ENCODE results near the gene GRM7. TPM values are rescaled to one million over a fixed set of nuclear protein-coding genes. Genes with fewer than 3 reads are reported as not detected.

Gene GRM7
- total and polyA plus RNA-seq, 2 of the 4 experiments (the other 2 are of a cell fraction): not detected

- H3K4me3 ChIP-seq (ENCODE audit: insufficient read depth, low read depth, low read length): no peak overlapping the region
- no peak overlapping the region for H2BK120ac ChIP-seq (ENCODE audit: low read depth, low read length)
- H2BK15ac ChIP-seq (ENCODE audit: low read depth, low read length): no peak overlapping the region
- H4K5ac ChIP-seq (ENCODE audit: low read depth, low read length): no peak overlapping the region
- ChIA-PET CTCF (no interaction called here), POLR2A (ENCODE audit: unreplicated experiment) (no interaction called here)
- peaks cover 15% of the 10 kb centered on the region for H3K9me3 ChIP-seq (ENCODE audit: control insufficient read depth, insufficient read depth, low read length)
- H3K56ac ChIP-seq (ENCODE audit: extremely low read depth, insufficient read depth, low read length): no peak overlapping the region
- TF ChIP-seq POLR2A (IDR thresholded peaks at IDR 0.05; ENCODE audit: low read depth, low read length): no peak
- no peak for TF ChIP-seq CHD1 (IDR thresholded peaks at IDR 0.05; ENCODE audit: low read depth, low read length)
- no peak for TF ChIP-seq NFE2L2 (IDR thresholded peaks at IDR 0.05; ENCODE audit: low read depth, low read length)
- no peak for TF ChIP-seq RAD21 (IDR thresholded peaks at IDR 0.05; ENCODE audit: low read length)
- TF ChIP-seq, protein P1, sequence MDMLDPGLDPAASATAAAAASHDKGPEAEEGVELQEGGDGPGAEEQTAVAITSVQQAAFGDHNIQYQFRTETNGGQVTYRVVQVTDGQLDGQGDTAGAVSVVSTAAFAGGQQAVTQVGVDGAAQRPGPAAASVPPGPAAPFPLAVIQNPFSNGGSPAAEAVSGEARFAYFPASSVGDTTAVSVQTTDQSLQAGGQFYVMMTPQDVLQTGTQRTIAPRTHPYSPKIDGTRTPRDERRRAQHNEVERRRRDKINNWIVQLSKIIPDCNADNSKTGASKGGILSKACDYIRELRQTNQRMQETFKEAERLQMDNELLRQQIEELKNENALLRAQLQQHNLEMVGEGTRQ (IDR thresholded peaks at IDR 0.05; ENCODE audit: low read depth, low read length): no peak
- TF ChIP-seq CEBPB (IDR thresholded peaks at IDR 0.05; ENCODE audit: low read depth, low read length): no peak
- no peak for TF ChIP-seq CTCF (conservative IDR thresholded peaks at IDR 0.05; ENCODE audit: low read depth, low read length)
- TF ChIP-seq MAFK (IDR thresholded peaks at IDR 0.05; ENCODE audit: low read depth, low read length): no peak
- no peak for TF ChIP-seq RFX5 (IDR thresholded peaks at IDR 0.05; ENCODE audit: low read depth, low read length)
- TF ChIP-seq BHLHE40 (IDR thresholded peaks at IDR 0.05; ENCODE audit: low read depth, low read length): no peak
- TF ChIP-seq RCOR1 (IDR thresholded peaks at IDR 0.05; ENCODE audit: insufficient replicate concordance, low read length): no peak
- TF ChIP-seq FOS (IDR thresholded peaks at IDR 0.05; ENCODE audit: low read depth, low read length): no peak
- TF ChIP-seq, protein P2, sequence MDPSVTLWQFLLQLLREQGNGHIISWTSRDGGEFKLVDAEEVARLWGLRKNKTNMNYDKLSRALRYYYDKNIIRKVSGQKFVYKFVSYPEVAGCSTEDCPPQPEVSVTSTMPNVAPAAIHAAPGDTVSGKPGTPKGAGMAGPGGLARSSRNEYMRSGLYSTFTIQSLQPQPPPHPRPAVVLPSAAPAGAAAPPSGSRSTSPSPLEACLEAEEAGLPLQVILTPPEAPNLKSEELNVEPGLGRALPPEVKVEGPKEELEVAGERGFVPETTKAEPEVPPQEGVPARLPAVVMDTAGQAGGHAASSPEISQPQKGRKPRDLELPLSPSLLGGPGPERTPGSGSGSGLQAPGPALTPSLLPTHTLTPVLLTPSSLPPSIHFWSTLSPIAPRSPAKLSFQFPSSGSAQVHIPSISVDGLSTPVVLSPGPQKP (IDR thresholded peaks at IDR 0.05; ENCODE audit: borderline replicate concordance, low read depth, low read length): no peak
- no peak for TF ChIP-seq MAZ (IDR thresholded peaks at IDR 0.05; ENCODE audit: borderline replicate concordance, low read depth, low read length)
- no peak for TF ChIP-seq SMC3 (IDR thresholded peaks at IDR 0.05; ENCODE audit: low read depth, low read length)
- TF ChIP-seq MXI1 (IDR thresholded peaks at IDR 0.05; ENCODE audit: borderline replicate concordance, low read depth, low read length): no peak
- no peak for ATAC-seq (ENCODE audit: low read depth)
- H3K27ac ChIP-seq (ENCODE audit: insufficient read depth, low read length): no peak overlapping the region
- H3K18ac ChIP-seq (ENCODE audit: low read depth, low read length): no peak overlapping the region
- H3K4me1 ChIP-seq (ENCODE audit: control insufficient read depth, insufficient read depth, low read length): no peaks in the 10 kb centered on the region
- H3K23ac ChIP-seq (ENCODE audit: low read depth, low read length): no peak overlapping the region
- no peaks in the 10 kb centered on the region for H4K20me1 ChIP-seq (ENCODE audit: insufficient read depth, low read length)
- no peak for DNase-seq
- no peaks in the 10 kb centered on the region for H3K27me3 ChIP-seq (ENCODE audit: control insufficient read depth, insufficient read depth, low read length)
- no peak overlapping the region for H2BK20ac ChIP-seq (ENCODE audit: low read depth, low read length)
- dilution Hi-C loops (cut with HindIII; ENCODE audit: low sequenced_read_pairs, unreplicated experiment): no loop called here
- no peak overlapping the region for H4K8ac ChIP-seq (ENCODE audit: low read depth in 2 of 2, low read length in 2 of 2)
- intact Hi-C loops (cut with micrococcal nuclease): no loop called here
- no peak overlapping the region for H2AK5ac ChIP-seq (ENCODE audit: low read depth, low read length)
- no peaks in the 10 kb centered on the region for H3K9me1 ChIP-seq (ENCODE audit: insufficient read depth, low read length)
- H3K14ac ChIP-seq (replicated peaks; ENCODE audit: low read depth, low read length): no peak overlapping the region
- WGBS, 2 experiments (ENCODE audit: extremely low coverage in 2 of 2, insufficient read length in 1 of 2): no CpG with 5 or more reads among the region's 3 CpGs
- no peak overlapping the region for H4K91ac ChIP-seq (ENCODE audit: insufficient read depth, low read depth, low read length)
- no peaks in the 10 kb centered on the region for H3K79me1 ChIP-seq (ENCODE audit: low read depth in 1 of 2, low read length in 2 of 2)
- no TSS peak for BruUV-seq (replicated peaks)
- H2AFZ ChIP-seq (replicated peaks; ENCODE audit: low read length, poor library complexity): no peak overlapping the region
- no peaks in the 10 kb centered on the region for H3K36me3 ChIP-seq (ENCODE audit: control insufficient read depth, insufficient read depth, low read length)
- no peak overlapping the region for H3K4ac ChIP-seq (ENCODE audit: low read depth, low read length)
- no peak overlapping the region for H2BK5ac ChIP-seq (ENCODE audit: low read depth, low read length, poor library complexity, severe bottlenecking)
- in situ Hi-C loops (cut with MboI; ENCODE audit: low sequenced_read_pairs): no loop called here
- H3K9ac ChIP-seq (ENCODE audit: low read depth, low read length): no peak overlapping the region
- H3K4me2 ChIP-seq (ENCODE audit: low read depth, low read length): no peak overlapping the region
- no peak overlapping the region for H2AK9ac ChIP-seq (replicated peaks; ENCODE audit: low read depth, low read length, poor library complexity)
Measured at GRCh38 chr3:6994081-6994668, 133.3 kb downstream of the GRM7 start.

Measured in IMR-90 (cell line).